Omental fat pad (tissue), 4 donors: ENCODE measurements around the gene ITPR1. TPM values are rescaled to one million over a fixed set of nuclear protein-coding genes. Genes with fewer than 3 reads are reported as not detected.

ENCODE experiments used
- ATAC-seq: fragments of 150-250 bp; one replicate; pipeline ENCODE4 v1.9.1; 2016; ENCODE audit warnings: mild to moderate bottlenecking, moderate library complexity; ENCODE audit not compliant: low FRiP score
- DNase-seq: peaks from one replicate; pipeline ENCODE4 v3.0.0-alpha.2; 2019; ENCODE audit warnings: low spot score
- CTCF ChIP-seq, 3 donors: fragments of 450-650 bp; IDR thresholded peaks; one replicate each; pipeline ENCODE4 v1.5.1; 2016 to 2017; ENCODE audit warnings: antibody characterized with exemption in 3 of 3, mild to moderate bottlenecking in 3 of 3, moderate library complexity in 2 of 3
- total RNA-seq, 4 donors: library from RNA; depleted of rRNA; stranded (reverse); fragments of >200 nt; gene quantifications; one replicate each; pipeline ENCODE4 v1.1.0, GENCODE V29; 2016

ITPR1 gene
- total RNA-seq, 4 donors from 2014 or later = 38.3 to 58.5 (median 41.3) TPM

GRCh38 chr3:4497005-4497692 lies 4.0 kb downstream of the ITPR1 start:
- no peak for TF ChIP-seq CTCF (IDR thresholded peaks at IDR 0.05)
- no peak for ATAC-seq

GRCh38 chr3:4497843-4498324 lies 4.7 kb downstream of the ITPR1 start:
- ATAC-seq = no peak
- DNase-seq = no peak
- TF ChIP-seq CTCF (IDR thresholded peaks at IDR 0.05) = no peak

More at GRCh38 chr3:4497005-4497692, 4.0 kb downstream of the ITPR1 start:
- no peak for DNase-seq

GRCh38 chr3:4498446-4498845 lies 5.3 kb downstream of the ITPR1 start:
- no peak for TF ChIP-seq CTCF (IDR thresholded peaks at IDR 0.05)
- ATAC-seq (no peak), DNase-seq (no peak)

GRCh38 chr3:4501437-4501836 lies 8.3 kb downstream of the ITPR1 start:
- no peak for ATAC-seq
- no peak for DNase-seq
- no peak for TF ChIP-seq CTCF (IDR thresholded peaks at IDR 0.05)

GRCh38 chr3:4501927-4502326 lies 8.8 kb downstream of the ITPR1 start:
- no peak for TF ChIP-seq CTCF (IDR thresholded peaks at IDR 0.05)
- ATAC-seq (no peak), DNase-seq (no peak)

GRCh38 chr3:4503050-4503449 lies 9.9 kb downstream of the ITPR1 start:
- no peak for TF ChIP-seq CTCF (IDR thresholded peaks at IDR 0.05)
- ATAC-seq (no peak), DNase-seq (no peak)
